GM21381 (cell line): ENCODE measurements around the gene LRP1.

ENCODE experiments used
- ATAC-seq: cut with Tn5 transposase; IDR thresholded peaks from one replicate; pipeline ENCODE4 v1.9.1; 2021; ENCODE audit warnings: mild to moderate bottlenecking, moderate library complexity; ENCODE audit not compliant: unreplicated experiment

Gene LRP1

DNA sequence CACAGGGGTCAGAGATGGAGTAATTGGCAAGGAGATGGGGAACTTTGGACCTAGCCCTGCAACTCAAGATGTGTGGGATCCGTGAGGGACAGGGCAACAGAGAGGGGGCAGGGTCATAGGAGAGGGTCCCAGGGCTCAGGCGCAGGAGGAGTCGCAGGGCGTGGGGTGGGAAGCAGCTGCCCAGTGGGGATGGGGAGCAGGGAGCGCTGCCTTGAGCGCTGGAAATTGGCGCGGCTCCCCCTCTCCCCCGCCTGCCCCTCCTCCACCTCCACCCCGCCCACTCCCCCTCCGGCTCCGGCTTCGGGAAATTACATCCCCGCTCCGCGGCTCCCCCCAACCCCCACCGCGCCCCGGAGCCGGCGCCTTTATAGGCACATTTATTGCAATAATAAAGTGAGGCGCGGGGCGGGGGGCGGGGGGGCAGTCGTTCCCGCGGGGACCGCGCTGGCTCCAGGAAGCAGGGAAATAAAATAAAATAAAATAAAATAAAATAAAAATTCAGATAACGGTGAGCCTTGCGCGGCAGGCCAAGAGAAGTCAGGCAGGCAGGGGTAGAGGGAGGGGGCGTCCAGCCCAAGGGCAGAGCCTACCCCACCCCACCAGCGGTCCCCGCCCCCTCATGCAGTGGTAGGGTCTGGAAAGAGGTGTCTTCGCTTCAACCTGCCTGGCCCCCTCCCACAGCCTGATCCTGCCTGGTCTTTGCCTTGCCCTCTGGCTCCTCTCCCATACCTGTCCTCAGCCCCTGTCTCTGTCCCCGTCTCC lies 91.9 kb downstream of the LRP1 start:
- ATAC-seq = no peak

DNA sequence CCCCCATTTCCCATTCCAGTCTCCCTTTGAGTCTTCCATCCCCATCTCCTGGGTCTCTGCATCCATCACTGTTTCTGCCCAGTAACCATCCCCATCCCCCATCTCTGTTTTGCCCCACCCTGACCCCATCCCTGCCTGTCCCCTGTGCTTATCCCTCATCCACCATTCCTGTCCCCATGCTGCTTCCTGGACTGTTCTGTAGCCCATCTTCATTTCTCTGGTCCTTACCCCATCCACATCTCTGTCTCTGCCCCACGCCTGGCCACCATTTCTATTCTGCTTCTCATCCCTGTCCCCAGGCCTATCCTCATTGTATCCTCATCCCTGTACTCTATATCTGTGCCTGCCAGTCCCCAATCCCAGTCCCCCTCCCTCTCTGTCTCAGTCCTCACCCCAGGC lies 92.5 kb downstream of the LRP1 start:
- no peak for ATAC-seq

- ATAC-seq = no peak
These were observed 93.1 kb downstream of the LRP1 start for GRCh38 chr12:57221169-57221917.

DNA sequence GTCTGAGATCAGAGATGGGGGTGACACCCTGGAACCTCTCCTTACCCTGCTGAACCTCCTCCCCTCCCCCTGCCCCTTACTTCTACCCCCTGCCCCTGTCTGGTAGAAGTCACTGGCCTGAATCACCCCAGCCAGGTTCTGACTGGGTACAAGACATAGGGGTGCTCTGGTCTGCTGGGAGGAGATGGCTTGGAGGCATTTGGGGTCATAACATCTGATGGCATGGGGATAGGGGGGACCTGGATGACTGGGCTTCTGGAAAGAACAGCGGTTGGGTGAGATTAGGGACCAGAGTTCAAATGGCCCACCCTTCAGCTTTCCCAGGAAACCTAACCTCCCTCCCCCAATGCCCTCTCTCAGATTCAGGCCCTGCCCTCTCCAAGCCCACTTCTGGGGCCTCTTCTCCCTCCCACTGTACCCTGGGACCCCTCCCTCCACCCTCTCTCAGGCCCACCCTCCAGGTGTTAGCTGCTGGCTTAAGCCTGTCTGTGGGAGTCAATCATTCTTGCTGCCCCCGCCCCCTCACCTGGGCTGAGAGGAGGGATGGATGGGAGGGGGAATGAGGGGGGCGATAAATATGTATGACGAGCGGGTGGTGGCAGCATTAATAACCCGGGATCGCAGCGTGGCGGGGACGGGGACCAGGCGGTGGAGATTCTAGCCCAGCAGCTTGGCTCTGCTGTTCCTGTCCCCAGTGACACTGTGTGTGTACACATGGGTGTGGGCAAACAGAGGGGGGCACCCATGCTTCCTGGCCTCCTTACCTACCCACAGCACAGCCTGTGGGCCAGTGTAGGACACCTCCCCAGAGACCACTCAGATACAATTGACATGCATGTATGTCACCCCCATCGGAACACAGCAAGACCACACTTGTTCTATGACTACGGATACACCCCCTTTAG lies 94.3 kb downstream of the LRP1 start:
- no peak for ATAC-seq

DNA sequence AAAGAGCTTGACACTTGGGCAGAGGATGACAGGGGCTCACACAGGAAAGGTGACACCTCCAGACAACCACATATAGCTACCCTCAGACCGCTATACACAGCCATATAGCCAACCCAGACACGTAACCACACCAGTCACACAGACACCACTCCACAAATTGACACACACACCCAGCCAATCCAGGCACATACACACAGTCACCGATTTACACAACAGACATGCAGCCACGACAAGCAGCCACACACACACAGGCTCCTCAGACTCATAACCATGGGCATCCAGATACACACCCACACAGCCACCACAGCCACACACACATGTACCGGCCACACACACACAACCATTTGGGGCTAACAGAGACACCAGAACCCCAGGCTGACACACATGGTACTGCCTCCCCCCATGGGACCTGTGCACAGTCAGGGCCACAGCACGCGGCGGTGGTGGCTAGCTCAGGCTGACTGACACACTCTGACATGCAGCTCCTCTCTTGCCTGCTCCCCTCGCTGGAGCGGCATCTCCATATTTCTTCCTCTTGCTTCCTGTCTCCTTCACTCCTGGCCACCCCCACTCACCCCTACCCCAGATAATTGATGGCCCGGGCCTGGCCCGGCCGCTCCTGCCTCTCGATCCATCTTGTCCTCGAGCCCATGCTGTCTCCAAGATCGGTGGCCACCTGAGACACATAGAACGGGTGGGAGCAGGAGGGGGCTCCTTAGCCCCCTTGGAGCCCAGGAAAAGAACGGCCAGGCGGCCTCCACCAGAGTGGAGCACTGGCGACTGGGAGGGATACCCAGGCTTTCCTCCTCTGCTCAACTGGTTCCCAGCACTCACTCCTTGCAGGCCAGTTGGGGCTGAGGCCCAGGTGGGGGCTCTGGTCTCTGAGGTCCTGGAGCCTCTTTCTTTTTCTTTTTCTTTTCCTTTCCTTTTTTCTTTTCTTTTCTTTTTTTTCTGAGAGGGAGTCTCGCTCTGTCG lies 95.2 kb downstream of the LRP1 start:
- no peak for ATAC-seq

DNA sequence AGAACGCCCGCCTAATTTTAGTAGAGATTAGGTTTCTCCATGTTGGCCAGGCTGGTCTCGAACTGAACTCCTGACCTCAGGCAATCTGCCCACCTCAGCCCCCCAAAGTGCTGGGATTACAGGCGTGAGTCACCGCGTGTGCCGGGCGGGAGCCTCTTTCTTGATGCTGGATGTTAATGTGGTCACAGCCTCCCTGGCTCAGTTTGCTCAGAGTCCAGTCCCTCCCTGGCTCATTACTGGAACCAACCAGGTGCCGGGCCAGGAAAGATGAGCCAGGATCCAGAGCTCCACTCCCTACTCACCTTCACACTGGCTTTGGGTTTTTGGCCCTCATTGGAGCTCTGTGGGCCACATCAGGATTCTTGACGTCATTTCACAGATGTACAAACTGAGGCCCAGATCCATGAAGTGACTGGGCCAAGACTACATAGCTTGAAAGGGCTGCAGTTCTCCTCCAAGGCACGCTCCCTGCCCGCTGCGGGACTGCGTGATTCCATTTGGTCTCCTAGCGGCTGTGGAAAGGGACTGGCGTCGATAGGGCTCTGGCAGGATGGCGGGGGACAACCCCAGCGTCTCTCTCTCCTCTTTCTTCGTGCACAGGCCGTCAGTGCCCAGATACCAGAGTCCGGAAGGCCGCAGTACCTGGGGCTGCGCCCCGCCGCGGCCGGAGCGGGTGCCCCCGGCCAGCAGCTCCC lies 96.1 kb downstream of the LRP1 start:
- ATAC-seq = no peak

DNA sequence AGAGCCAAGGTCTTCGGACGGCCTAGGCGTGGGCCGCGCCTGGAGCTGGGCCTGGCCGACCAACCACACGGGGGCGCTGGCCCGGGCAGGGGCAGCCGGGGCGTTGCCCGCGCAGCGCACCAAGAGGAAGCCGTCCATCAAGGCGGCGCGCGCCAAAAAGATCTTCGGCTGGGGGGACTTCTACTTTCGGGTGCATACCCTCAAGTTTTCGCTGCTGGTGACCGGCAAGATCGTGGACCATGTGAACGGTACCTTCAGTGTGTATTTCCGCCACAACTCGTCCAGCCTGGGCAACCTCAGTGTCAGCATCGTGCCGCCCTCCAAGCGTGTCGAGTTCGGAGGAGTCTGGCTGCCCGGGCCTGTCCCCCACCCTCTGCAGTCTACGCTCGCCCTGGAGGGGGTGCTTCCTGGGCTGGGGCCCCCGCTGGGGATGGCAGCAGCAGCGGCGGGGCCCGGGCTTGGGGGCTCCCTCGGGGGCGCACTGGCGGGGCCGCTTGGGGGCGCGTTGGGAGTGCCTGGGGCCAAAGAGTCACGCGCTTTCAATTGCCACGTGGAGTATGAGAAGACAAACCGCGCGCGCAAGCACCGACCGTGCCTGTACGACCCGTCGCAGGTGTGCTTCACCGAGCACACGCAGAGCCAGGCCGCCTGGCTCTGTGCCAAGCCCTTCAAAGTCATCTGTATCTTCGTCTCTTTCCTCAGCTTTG lies 96.8 kb downstream of the LRP1 start:
- ATAC-seq = no peak

DNA sequence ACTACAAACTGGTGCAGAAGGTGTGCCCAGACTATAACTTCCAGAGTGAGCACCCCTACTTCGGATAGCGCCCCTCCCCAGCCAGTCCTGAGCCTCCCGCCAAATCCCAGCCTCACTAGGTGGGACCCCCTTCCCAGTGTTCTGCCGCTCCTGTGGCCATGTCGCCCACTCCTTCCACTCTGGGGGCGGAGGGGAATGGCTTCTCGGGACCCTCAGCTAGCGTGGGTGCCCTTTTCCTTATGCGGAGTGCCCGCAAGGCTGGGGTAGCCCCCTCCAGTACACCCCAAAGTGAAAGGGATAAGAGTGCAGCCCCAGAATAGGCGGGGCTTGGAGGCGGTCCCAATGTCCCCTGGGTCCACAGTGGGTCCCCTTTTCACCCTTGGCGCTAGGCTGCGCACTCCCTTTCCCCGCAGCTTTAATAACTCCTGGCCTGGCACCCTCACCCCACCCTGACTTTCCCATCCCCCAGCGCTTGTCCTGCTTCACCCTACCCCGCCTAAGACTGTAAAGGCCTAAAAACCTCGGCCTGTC lies 97.5 kb downstream of the LRP1 start:
- no peak for ATAC-seq

- ATAC-seq = no peak
These were observed 98.5 kb downstream of the LRP1 start for GRCh38 chr12:57226588-57227314.

DNA sequence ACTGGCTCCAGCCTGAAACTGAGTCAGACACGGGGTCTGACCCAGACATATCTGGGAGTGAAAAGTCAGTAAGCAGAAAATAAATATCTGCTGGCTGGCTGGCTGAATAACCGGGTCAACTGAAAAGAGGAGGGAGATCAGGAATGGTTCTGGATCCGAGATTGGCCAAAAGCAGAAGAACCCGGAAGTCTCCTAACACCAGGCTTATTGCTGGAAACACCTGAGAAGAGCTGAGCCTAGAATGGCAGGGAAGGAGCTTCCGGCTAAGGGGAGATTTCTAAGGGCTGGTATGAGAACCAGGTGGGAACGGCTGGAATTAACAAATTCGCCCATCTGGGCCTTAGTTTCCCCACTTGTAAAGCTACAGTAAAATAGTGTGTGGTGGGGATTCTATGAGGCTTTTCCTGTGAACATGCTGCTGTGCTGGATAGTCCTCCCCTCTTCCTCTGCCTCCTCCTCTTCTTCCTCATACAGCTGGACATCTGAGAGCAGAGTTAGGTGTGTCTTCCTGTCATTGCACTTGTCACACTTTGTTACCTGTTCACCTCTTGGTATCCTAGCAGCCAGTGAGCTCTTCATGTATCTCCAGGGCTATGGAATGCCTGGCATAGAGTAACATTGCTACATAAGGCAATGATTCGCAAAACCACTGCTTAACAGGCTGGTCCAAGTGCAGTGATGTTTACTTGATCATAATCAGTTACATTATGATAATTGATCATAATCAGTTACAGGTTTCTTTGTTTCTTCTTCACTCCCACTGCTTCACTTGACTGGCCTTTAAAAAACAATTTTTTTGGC lies 99.2 kb downstream of the LRP1 start:
- ATAC-seq = no peak

DNA sequence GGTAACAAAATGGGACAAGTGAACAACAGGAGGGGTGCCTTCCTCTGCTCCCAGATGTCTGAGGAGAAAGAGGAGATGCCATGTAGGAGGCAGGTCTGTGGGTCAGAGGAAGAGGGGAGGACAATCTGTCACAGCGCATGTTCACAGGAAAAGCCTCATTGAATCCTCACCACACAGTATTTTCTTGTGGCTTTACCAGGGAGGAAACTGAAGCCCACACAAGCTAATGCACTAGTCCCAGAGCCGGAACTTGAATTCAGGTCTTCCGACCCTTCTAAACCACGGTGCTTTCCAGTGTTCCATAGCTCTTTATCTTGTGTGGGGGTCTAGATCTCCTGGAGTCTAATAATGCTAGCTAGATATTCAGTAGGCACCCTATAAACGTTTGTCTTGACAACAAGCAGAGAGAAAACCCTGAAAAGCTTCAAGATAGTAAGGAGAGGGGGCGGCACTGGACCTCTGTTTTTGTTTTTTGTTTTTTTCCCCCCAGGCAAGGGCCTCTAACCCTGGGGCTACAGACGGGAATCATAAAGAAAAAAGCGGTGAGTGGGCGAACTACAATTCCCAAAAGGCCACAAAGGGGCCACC lies 100.9 kb downstream of the LRP1 start:
- no peak for ATAC-seq

DNA sequence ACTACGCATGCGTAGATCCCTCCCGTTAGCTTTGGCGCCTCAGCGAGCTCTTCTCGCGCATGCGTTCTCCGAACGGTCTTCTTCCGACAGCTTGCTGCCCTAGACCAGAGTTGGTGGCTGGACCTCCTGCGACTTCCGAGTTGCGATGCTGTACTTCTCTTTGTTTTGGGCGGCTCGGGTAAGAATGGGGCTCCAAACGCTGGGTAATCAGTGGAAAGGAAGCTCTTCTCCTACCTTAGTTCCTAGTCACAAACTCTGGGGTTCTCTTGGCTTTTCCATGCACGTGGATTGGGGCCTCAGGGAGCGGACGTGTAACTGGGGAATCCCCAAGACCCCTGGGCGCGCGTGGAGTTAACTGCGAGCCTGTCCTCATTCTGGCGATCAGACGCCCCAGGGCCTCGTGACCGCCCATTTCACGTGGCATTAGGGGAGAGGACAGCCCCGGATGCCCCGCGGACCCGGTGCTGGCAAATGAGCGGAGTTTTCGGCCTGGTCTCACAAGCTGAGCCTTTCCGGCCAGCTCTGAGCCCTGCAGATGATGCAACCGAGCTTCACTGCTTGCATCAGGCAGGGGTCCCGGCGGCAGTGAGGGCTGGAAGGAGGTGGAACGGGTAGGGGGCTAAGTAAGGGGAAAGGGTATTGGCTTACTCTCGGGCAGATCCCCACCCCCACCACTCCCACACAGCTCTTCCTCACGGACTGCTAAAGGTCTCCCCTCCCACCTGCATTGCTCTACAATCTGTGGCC lies 101.5 kb downstream of the LRP1 start, which contains the start of gene SHMT2:
SHMT2 (plus strand) TSS at position 78 of the 747 bp plus-strand sequence; CDS start at position 146, 68 bp downstream.
- peak; percentile 54 for ATAC-seq

- ATAC-seq = no peak
These were observed 102.3 kb downstream of the LRP1 start for GRCh38 chr12:57230381-57231155.

DNA sequence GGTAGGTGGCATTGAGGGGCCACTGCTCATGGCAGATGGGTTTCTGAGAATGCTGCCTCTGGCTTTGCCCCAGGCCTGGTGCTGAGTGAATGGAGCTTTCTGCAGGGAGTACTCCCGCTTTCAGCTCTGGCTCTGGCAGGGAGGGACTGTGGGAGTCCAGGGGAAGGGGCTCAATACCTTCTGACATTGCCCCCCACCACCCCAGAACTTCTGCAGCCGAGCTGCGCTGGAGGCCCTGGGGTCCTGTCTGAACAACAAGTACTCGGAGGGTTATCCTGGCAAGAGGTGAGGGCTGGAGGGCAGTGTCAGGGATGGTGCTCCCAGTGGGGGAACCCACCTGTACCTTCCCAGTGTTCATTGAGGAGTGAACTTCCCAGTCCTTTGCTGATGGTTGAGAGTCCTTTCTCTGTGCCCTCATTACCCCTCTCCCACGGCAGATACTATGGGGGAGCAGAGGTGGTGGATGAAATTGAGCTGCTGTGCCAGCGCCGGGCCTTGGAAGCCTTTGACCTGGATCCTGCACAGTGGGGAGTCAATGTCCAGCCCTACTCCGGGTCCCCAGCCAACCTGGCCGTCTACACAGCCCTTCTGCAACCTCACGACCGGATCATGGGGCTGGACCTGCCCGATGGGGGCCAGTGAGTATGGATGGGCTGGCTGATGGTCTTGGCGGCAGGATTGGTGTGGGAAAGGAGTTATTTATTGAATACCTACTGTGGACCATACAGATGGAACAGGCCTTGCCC lies 103.2 kb downstream of the LRP1 start:
- ATAC-seq = no peak
